ENCODE results near the gene SH3BP1. TPM values are rescaled to one million over a fixed set of nuclear protein-coding genes. Genes with fewer than 3 reads are reported as not detected.
"Not testable (repeated sequence)": the region's sequence is repeated elsewhere in the genome, so short reads cannot be mapped to it uniquely, and the experiment has no call there.

SH3BP1 gene
- polyA plus RNA-seq (2011; rRNA removed) (4.7 and 5.8 TPM in 2 replicates), polyA minus RNA-seq (2011; rRNA and poly(A)+ RNA removed) (3.3 and 6.2 TPM in 2 replicates)

- POLR2A ChIA-PET = interaction anchor here (0.6 kb wide), 1 partner anchor 41 kb away, joined by 7 read pairs; no protein-coding TSS in a partner anchor
- Histone ChIP-seq H3K36me3 (ENCODE audit: control insufficient read depth, insufficient read depth, low read length) (0 out of 2 replicates have a peak, but pooled peaks cover 1% of the 10 kb centered on the region), H3K27me3 (ENCODE audit: control insufficient read depth, insufficient read depth, low read length) (no peaks in the 10 kb centered on the region), H3K4me3 (ENCODE audit: low read depth, low read length) (peak within 1 kb of the TSS; percentile 73)
- CTCF ChIA-PET = interaction anchor here (4.6 to 12.3 kb wide), 2 partner anchors 41 to 153 kb away, joined by 32 to 265 read pairs; partner anchors contain the start of genes LGALS1 and NOL12
- DNase-seq (ENCODE audit: low read depth) = no peak
- TF ChIP-seq CTCF (IDR thresholded peaks at IDR 0.05; ENCODE audit: insufficient read depth, low read depth, low read length) = no peak
Measured at GRCh38 chr22:37639070-37639760, at the start of gene SH3BP1. Gene SH3BP1, plus strand, starts transcription at chr22:37639669. Its CDS starts 119 bp downstream, at chr22:37639788.

DNA sequence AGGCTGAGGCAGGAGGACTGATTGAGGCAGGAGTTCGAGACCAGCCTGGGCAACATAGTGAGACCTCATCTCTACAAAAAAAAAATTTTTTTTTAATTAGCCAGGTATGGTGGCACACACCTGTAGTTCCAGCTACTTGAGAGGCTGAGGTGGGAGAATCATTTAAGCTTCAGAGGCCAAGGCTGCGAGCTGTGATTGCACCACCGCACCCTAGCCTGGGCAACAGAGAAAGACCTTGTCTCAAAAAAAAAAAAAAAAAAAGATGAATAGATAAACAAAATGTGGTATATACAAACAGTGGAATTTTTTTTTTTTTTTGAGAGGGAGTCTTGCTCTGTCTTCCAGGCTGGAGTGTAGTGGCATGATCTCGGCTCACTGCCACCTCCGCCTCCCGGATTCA, 48.4 kb upstream of the SH3BP1 start:
- H3K4me3 ChIP-seq (ENCODE audit: low read depth, low read length); DNase-seq (ENCODE audit: low read depth); H3K36me3 ChIP-seq (ENCODE audit: control insufficient read depth, insufficient read depth, low read length); POLR2A ChIA-PET; H3K27me3 ChIP-seq (ENCODE audit: control insufficient read depth, insufficient read depth, low read length): not testable (repeated sequence)
- CTCF ChIA-PET = interaction anchor here (0.6 to 16.0 kb wide), 9 partner anchors 10 to 68 kb away, joined by 3 to 338 read pairs (median 8); partner anchors contain the start of gene LGALS2

GRCh38 chr22:37591823-37592404, 47.6 kb upstream of the SH3BP1 start:
- Histone ChIP-seq H3K4me3 (ENCODE audit: low read depth, low read length) (no peak overlapping the region; the same call in 1 of the 2 replicates), H3K27me3 (ENCODE audit: control insufficient read depth, insufficient read depth, low read length) (peaks cover 7% of the 10 kb centered on the region), H3K36me3 (ENCODE audit: control insufficient read depth, insufficient read depth, low read length) (no peaks in the 10 kb centered on the region)
- ChIA-PET POLR2A (interaction anchor here (0.7 to 1.2 kb wide), 3 partner anchors 10 to 51 kb away, joined by 3 read pairs; no protein-coding TSS in a partner anchor), CTCF (interaction anchor here (0.7 to 16.0 kb wide), 21 partner anchors 10 to 296 kb away, joined by 3 to 338 read pairs (median 8); partner anchors contain the start of genes GGA1 and LGALS2)
- no peak for TF ChIP-seq CTCF (IDR thresholded peaks at IDR 0.05; ENCODE audit: insufficient read depth, low read depth, low read length)
- no peak for DNase-seq (ENCODE audit: low read depth)

DNA sequence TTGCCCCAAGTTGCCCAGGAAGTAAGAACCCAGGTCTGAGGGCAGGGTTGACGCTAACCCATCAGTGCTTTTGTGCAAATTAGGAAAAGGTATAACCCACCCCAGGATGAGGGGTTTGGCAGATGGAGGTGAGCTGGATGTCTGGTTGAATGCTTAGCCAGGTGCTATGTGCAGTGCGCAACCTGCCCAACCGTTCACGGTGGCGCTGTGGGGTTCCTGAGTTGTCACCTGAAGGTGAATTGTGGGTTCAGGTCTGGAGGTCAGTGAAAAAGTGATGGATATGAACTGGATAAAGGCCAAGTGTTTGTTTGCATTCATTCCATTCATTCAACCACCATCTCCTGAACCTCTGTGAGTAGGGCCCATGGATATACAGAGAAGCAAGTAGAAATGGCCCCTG, 45.2 kb upstream of the SH3BP1 start:
- H3K36me3 ChIP-seq (ENCODE audit: control insufficient read depth, insufficient read depth, low read length) = no peaks in the 10 kb centered on the region
- no peak for TF ChIP-seq CTCF (IDR thresholded peaks at IDR 0.05; ENCODE audit: insufficient read depth, low read depth, low read length)
- no peak overlapping the region for H3K4me3 ChIP-seq (ENCODE audit: low read depth, low read length)
- no peak for DNase-seq (ENCODE audit: low read depth)
- POLR2A ChIA-PET = no interaction called here
- CTCF ChIA-PET = interaction anchor here (2.1 to 16.0 kb wide), 2 partner anchors 13 to 51 kb away, joined by 9 to 338 read pairs; no protein-coding TSS in a partner anchor
- H3K27me3 ChIP-seq (ENCODE audit: control insufficient read depth, insufficient read depth, low read length) = peaks cover 5% of the 10 kb centered on the region

- no peaks in the 10 kb centered on the region; the same call in 1 of the 2 replicates for H3K27me3 ChIP-seq (ENCODE audit: control insufficient read depth, insufficient read depth, low read length)
- H3K4me3 ChIP-seq (ENCODE audit: low read depth, low read length) = no peak overlapping the region
- POLR2A ChIA-PET = interaction anchor here (0.6 kb wide), 1 partner anchor 59 kb away, joined by 9 read pairs; the partner anchor contains the start of gene PDXP
- DNase-seq (ENCODE audit: low read depth) = no peak
- no peaks in the 10 kb centered on the region for H3K36me3 ChIP-seq (ENCODE audit: control insufficient read depth, insufficient read depth, low read length)
- no peak for TF ChIP-seq CTCF (IDR thresholded peaks at IDR 0.05; ENCODE audit: insufficient read depth, low read depth, low read length)
- CTCF ChIA-PET = interaction anchor here (0.7 to 1.4 kb wide), 5 partner anchors 8 to 193 kb away, joined by 3 to 10 read pairs (median 3); no protein-coding TSS in a partner anchor
Measured at GRCh38 chr22:37599153-37599552, 40.3 kb upstream of the SH3BP1 start.
